Testis (tissue), 3 donors: ENCODE measurements around the gene HOMER1. TPM values are rescaled to one million over a fixed set of nuclear protein-coding genes. Genes with fewer than 3 reads are reported as not detected.
"Not testable (repeated sequence)": the region's sequence is repeated elsewhere in the genome, so short reads cannot be mapped to it uniquely, and the experiment has no call there.

ENCODE experiments used
- DNase-seq: peaks from one replicate; pipeline ENCODE4 v3.0.0-alpha.2; 2019
- H3K27ac ChIP-seq, 2 donors: fragments of 200-600 bp; sonication (generic); one replicate each; pipeline ENCODE4 v1.5.1; 2019
- H3K27me3 ChIP-seq: fragments of 200-600 bp; sonication (generic); one replicate; pipeline ENCODE4 v1.5.1; 2019
- H3K36me3 ChIP-seq: fragments of 200-600 bp; sonication (generic); one replicate; pipeline ENCODE4 v1.5.1; 2017; ENCODE audit warnings: low read depth; ENCODE audit errors: missing control alignments
- H3K4me1 ChIP-seq: fragments of 200-600 bp; sonication (generic); one replicate; pipeline ENCODE4 v1.5.1; 2019
- H3K4me3 ChIP-seq, 2 donors: fragments of 200-600 bp; sonication (generic); one replicate each; pipeline ENCODE4 v1.5.1; 2017 to 2019
- H3K9me3 ChIP-seq: fragments of 200-600 bp; sonication (generic); one replicate; pipeline ENCODE4 v1.5.1; 2017
- POLR2A ChIP-seq: fragments of 450-650 bp; IDR thresholded peaks from one replicate; pipeline ENCODE4 v1.6.1; 2017; ENCODE audit warnings: antibody characterized with exemption, mild to moderate bottlenecking, moderate library complexity
- WGBS, 2 donors: methylation state at CpG; one replicate each; pipeline ENCODE4 v1.1.5; 2018; 5-methylcytosine and 5-hydroxymethylcytosine counted together
- intact Hi-C: fragments of 100-400 bp; cut with DNase I; formaldehyde crosslinking; loops from one replicate; pipeline ENCODE4 v1.15.1; 2023; ENCODE audit warnings: low total_unique reads
- polyA plus RNA-seq: library from polyadenylated mRNA; stranded (reverse); fragments of 350-450 nt; fragmentation: Illumina TruSeq; extraction: RNeasy Lipid Tissue Mini Kit (QIAGEN cat#74804); gene quantifications from one replicate; pipeline ENCODE4 v1.2.3, GENCODE V29; 2014; ENCODE audit warnings: low read depth, low replicate concordance; ENCODE audit not compliant: insufficient read depth
- total RNA-seq, 2 donors: library from RNA; depleted of rRNA; stranded (reverse); fragments of >200 nt; gene quantifications; one replicate each; pipeline ENCODE4 v1.2.3, GENCODE V29; 2016
- TF ChIP-seq, protein P1 (sequence below), 3 experiments: fragments of 450-650 bp in 2 of 3; fragments of 200-600 bp in 1 of 3; sonication (generic) in 1 of 3; IDR thresholded peaks; one replicate each; pipeline ENCODE4 v1.5.1; 2016 to 2019; ENCODE audit warnings: antibody characterized with exemption in 3 of 3, mild to moderate bottlenecking in 2 of 3, moderate library complexity in 1 of 3

The HOMER1 gene
- total and polyA plus RNA-seq, 3 donors from 2014 or later = 5.7 to 23.0 (median 20.4) TPM

DNA sequence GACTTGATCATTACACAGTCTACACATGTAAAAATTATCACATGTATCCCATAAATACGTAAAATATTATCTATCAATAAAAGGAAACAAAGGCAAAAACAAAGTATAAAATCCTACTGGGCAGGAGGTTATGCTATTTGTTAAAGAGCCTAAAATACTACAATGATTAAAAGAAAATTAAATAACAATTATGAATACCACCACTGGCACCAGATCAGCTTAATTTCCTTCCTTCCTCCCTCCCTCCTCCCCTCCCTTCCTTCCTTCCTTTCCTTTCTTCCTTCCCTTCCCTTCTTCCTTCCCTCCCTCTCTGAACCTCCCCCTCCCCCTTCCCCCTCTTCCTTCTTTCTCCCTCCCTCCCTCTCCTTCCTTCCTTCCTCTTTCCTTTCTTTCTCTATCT is 127.3 kb downstream of the HOMER1 start:
- DNase-seq = no peak
- no peaks in the 10 kb centered on the region for H3K4me1 ChIP-seq
- no peaks in the 10 kb centered on the region for H3K36me3 ChIP-seq
- intact Hi-C loops = no loop called here
- H3K4me3 ChIP-seq = no peak overlapping the region
- no peak overlapping the region for H3K27ac ChIP-seq
- H3K27me3 ChIP-seq = no peaks in the 10 kb centered on the region
- H3K9me3 ChIP-seq = no peaks in the 10 kb centered on the region
- 97 to 100% methylated on average over 1 of the region's 1 CpG for WGBS, 2 donors
- no peak for TF ChIP-seq POLR2A
- TF ChIP-seq, protein P1, sequence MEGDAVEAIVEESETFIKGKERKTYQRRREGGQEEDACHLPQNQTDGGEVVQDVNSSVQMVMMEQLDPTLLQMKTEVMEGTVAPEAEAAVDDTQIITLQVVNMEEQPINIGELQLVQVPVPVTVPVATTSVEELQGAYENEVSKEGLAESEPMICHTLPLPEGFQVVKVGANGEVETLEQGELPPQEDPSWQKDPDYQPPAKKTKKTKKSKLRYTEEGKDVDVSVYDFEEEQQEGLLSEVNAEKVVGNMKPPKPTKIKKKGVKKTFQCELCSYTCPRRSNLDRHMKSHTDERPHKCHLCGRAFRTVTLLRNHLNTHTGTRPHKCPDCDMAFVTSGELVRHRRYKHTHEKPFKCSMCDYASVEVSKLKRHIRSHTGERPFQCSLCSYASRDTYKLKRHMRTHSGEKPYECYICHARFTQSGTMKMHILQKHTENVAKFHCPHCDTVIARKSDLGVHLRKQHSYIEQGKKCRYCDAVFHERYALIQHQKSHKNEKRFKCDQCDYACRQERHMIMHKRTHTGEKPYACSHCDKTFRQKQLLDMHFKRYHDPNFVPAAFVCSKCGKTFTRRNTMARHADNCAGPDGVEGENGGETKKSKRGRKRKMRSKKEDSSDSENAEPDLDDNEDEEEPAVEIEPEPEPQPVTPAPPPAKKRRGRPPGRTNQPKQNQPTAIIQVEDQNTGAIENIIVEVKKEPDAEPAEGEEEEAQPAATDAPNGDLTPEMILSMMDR (IDR thresholded peaks at IDR 0.05) = no peak

DNA sequence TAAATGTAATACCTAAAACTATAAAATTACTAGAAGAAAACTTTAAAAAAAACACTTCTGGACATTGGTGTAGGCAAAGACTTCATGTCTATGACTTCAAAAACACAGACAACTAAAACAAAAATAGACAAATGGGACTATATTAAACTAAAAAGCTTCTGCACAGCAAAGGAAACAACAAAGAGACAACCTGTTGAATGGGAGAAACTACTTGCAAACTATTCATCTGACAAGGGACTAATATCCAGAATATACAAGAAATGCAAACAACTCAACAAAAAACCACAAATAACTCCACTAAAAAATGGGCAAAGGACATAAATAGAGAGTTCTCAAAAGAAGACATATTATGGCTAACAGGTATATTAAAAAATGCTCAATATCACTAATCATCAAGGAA is 128.8 kb downstream of the HOMER1 start:
- H3K27ac ChIP-seq, H3K9me3 ChIP-seq, H3K36me3 ChIP-seq, intact Hi-C loops, DNase-seq, H3K4me3 ChIP-seq, H3K27me3 ChIP-seq, H3K4me1 ChIP-seq: not testable (repeated sequence)

DNA sequence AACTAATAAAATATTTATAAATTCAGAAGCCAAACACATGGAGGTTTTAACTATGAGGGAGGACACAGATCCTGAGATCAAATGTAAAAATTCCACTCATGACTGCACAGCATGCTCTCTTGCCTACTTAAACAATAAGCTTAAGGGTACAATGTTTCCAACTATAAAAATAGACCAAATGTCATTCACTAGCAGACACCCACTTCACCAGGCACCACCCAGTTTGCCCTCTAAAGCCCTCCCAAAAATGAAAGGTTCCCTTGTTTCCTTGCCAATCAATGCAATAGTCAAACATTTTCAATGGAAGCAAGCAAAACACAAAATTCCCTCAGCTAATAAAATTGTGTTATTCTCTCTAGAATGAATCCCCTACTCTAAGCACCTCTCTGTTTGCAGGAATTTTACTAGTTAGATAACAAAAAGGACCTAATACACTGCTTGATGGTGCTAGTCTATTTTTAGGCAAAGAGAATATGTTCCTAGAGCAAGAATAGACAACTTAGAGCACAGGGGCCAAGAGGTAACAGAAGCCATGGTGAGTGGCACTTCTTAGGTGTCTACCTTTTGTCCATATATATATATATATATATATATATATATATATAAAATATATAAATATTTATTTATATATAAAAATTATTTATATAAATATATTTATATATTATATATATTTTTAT is 135.3 kb downstream of the HOMER1 start:
- H3K36me3 ChIP-seq = no peaks in the 10 kb centered on the region
- DNase-seq = no peak
- H3K4me3 ChIP-seq = no peak overlapping the region
- intact Hi-C loops = no loop called here
- H3K9me3 ChIP-seq = no peaks in the 10 kb centered on the region
- no peak overlapping the region for H3K27ac ChIP-seq
- H3K4me1 ChIP-seq = no peaks in the 10 kb centered on the region
- H3K27me3 ChIP-seq = no peaks in the 10 kb centered on the region
- no peak for TF ChIP-seq POLR2A
- TF ChIP-seq, protein P1 (IDR thresholded peaks at IDR 0.05) = no peak

DNA sequence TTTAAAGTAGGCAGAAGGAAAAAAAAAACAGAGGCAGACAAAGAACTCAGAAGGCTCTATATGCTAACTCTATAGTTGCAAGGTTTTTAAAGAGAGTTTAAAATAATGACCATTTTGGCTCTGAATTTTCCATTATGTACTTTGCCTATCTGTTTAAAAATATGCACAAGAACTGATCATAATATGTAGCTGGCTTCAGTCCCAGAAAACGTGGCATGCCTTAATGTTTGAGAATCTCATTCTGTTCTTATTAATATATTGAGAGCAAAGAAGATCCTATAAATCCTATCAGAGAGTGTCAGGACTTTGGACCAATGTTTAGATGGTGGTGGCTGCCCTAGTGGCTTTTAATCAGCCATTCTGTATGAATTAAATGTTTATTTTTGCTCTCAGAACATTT is 156.5 kb downstream of the HOMER1 start:
- TF ChIP-seq POLR2A = no peak
- TF ChIP-seq, protein P1 (IDR thresholded peaks at IDR 0.05) = no peak
- Histone ChIP-seq H3K36me3 (no peaks in the 10 kb centered on the region), H3K4me3 (no peak overlapping the region), H3K27ac (no peak overlapping the region), H3K9me3 (no peaks in the 10 kb centered on the region), H3K27me3 (no peaks in the 10 kb centered on the region), H3K4me1 (no peaks in the 10 kb centered on the region)
- whole genome bisulfite sequencing, 2 donors = 13 to 17% methylated on average over 1 of the region's 1 CpG
- intact Hi-C loops = no loop called here
- no peak for DNase-seq

DNA sequence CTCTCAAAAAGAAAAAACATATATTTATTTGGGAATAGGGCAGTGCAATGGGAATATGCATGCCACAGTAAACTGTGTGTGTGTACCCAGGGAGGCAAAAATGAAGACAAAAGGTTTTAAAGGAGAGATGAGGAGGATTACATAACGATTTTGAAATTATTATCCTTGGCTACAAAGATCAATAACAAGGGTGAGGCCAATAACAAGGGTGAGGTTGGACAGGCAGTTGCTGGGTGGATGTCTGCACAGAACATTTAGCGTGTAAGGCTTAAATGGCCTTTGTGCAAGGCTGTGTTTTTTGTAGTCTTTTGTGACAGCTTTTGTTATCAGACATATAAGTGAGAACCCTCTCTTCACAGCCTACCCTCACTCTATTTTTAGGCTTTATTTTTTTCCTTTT is 164.1 kb downstream of the HOMER1 start:
- Histone ChIP-seq H3K27ac (no peak overlapping the region), H3K36me3 (no peaks in the 10 kb centered on the region), H3K27me3 (no peaks in the 10 kb centered on the region), H3K4me1 (no peaks in the 10 kb centered on the region), H3K4me3 (no peak overlapping the region), H3K9me3 (no peaks in the 10 kb centered on the region)
- 80 to 84% methylated on average over 2 of the region's 2 CpGs for WGBS, 2 donors
- DNase-seq = no peak
- intact Hi-C loops = no loop called here
- TF ChIP-seq, protein P1 (IDR thresholded peaks at IDR 0.05) = no peak
- no peak for TF ChIP-seq POLR2A
